ENCODE results near the gene CCNL1.

The CCNL1 gene

DNA sequence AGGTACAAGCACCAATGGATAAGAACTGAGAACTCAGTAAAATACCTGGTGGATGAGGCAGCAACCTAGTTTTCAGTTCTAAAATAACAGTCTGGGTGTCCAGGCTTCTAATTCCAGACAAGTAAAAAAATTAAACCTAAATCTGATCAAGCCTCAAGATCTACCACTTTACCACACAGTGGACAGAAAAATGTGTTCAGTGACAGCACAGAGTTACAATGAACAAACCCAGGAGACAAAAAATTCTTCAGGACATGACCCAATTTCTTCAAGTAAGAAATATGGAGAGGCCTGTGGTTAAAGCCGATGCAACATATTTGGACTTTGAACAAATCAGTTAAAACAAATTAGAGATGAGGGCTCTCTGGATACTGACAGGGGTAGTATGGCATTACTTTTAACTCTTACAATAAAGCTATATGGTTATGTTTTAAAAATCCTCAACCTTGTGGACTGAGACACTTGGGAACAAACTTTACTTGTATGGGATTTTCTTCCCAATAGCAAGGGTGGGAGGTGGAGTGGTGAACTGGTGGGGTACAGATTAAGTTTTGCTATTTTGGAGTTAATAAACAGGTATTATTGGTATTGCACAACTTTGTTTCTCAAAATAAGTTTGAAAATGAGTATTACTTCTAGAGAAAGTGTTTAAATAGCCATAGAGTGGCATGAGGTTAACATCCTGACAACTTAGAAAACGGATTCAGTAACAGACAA is 14.2 kb downstream of the CCNL1 start:
- no peak for DNase-seq (ENCODE audit: low spot score)

DNA sequence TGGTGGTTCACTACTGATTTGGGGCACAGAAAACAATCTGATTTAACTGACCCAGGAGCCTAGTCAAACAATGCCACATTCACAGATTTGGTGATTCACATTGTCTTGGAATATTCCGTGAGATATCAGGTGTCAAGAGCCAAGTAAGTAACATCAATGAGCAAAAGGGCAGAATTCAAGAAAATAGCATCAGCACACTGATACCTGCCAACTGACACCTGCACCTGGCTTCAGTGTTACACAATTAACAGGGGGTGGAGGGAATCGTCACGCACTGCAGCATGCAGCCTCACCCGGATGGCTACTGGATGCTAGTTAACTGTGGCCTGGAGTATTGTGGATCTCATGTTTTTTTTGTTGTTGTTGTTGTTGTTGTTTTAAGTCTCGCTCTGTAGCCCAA is 17.6 kb downstream of the CCNL1 start:
- no peak for DNase-seq (ENCODE audit: low spot score)

DNA sequence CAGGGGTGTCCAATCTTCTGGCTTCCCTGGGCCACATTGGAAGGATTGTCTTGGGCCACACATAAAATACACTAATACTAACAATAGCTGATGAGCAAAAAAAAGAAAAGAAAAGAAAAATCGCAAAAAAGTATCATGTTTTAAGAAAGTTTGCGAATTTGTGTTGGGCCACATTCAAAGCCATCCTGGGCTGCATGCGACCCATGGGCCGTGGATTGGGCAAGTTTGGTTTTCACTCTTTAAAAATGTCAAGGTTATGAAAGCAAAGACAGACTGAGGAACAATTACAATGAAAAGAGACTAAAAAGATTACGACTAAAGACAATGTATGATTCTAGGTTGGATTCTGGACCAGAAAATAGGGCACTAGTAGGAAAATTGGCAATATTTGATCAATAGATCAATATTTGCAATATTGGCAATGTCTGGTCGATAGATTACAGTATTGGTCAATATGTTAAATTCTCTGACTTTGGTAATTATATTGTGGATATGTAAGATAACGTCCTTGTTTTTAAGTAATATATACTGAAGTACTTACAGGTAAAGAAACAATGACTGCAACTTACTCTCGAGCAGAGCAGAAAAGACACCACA is 19.9 kb downstream of the CCNL1 start:
- no peak for DNase-seq (ENCODE audit: low spot score)

DNA sequence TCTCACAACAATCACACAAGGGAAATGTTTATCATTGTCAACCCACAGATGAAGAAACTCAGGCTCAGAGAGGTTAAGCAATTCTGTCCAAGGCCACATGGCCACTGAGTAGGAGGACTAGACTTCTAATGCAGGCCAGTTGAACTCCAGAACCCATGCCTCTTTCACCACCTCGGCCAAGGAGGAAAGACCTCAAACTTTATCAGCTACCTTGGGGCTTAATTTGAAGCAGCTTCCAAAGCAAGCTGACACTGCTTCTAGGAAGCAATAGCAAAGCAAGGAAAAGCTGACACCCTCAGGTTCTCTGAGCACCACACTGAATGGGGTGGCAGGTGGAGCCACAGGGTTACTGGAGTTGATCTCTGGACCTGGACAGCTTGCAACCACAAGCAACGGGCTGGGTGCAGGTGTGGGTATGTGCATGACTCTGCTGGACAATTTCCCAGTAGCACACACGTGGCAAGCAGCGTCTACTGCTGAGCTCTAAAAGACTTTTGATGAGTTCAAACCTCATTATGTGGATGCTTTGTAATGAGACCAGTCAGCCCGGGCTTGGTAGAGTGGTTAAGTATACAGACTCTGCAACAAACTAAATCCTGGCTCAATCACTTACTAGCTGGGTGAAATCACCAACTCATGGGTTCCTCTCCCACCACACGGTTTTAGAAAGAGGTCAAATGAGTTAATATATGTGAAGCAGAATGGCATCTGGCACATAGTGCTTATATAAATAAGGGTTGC is 23.1 kb downstream of the CCNL1 start:
- DNase-seq (ENCODE audit: low spot score), result no peak

DNA sequence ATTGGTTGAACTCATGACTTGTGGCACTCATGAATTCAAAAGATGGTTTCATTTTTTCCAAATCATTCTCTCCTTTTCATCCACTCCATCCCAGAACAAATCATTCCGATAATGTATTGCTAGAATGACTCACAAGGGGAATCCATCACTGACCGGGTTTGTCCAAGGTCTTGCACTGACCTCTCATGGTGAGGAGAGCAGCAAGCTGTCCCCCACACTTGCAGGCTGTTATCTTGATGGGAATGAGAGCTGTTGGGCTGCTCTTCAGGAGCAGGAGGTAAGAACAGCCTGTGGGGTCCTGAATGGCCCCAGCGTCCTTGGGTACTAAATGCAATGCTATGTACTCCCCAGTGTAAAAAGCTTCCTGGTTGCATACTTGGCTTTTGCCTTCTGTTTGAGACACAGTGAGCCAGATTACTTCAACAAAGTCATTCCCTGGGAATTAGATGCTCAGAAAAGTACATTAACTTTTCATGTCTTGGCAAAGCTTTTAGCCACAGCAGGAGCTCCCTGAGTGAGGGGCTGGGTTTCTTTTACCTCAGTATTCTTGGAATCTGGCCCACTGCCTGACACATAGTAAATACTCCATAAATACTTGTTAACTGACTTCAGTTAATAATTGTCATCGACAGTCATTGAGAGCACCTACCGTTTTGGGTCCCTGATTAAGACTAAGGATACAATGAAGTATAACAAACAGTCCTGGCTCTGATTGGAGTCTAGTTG is 24.1 kb downstream of the CCNL1 start:
- DNase-seq (ENCODE audit: low spot score), result no peak

DNA sequence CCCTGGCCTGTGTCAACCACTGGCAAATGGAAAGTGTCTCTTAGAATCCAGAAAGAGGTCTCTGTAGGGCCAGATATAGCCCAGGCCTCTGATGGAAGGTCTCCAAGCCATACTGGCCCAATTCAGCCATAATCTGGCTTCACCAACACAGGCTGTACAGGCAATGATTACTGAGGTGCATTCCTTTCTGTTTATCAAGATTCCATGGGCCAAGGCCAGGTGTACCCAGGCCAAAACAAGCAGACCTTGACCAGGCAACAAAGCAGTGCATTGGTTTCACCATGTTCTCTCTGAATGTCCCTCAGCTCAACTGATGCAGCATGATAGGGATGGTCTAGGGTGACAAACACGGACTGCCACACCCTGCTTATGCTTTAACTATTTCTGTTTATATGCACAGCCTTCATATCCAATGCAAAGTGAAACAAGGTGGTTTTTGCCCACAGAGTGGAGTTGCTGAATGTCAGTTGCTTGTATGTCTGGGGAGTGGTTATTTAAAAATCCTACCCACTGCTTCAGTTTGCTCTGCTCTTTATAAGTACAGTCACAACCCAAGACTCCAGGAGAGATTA is 25.2 kb downstream of the CCNL1 start:
- DNase-seq (ENCODE audit: low spot score), result no peak

DNA sequence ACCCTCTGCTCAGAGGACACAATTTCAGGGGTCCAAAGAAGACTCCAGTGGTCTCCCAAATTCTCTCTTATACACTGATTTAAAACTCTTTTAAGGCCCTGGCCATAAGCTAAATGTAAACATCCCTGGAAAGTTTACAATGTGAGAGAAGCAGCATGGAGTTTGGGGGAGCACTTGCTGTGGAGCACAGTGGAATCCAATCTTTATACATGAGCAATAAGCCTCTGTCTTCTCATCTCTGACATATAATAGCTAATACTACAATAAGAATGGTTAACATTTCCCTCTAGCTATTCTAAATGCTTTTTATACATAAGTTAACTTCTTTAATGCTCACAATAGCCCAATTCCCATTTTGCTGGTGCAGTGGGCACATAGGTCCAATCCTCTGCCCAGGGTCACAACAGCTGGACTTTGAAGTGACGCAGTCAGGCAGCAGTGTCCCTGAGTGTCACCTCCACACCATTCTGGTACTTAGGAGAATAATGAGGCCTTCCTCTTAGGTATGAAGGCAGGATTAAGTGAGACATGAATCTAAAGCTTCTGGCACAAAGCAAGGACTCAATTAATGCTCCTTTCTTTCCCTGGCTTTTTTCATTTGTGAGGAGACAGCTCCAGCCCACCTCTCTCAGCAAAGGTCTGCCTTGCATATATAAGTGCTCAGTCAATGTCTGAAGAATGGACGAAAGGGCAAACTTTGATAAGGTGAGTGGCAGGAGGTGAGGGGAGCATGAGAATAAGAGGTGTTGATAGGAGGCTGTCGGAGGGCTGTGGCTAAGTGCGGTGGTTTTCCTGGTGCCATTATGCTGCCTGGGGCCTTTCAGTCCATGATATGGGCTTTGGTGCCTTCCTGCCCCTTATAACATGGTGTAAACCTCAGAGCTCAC is 26.3 kb downstream of the CCNL1 start:
- no peak for DNase-seq (ENCODE audit: low spot score)

DNA sequence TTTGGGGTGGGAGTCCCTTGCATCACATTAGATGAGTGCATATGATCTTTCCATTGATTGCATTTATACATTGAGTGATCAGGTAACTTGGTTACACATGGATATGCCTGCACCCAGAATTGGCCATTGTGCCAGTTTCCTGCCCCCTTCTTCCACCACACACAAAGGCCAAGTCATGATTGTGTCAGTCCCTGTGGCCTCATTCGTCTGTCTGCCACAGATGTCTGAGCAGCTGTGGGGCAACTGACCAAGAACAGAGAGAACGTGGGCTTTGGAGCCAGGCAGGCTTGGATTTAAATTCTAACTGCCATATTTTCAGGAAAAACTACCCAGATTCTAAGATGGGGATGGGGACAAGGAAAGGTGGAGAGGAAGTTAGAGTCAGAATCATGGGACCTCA is 27.0 kb downstream of the CCNL1 start:
- no peak for DNase-seq (ENCODE audit: low spot score)

DNA sequence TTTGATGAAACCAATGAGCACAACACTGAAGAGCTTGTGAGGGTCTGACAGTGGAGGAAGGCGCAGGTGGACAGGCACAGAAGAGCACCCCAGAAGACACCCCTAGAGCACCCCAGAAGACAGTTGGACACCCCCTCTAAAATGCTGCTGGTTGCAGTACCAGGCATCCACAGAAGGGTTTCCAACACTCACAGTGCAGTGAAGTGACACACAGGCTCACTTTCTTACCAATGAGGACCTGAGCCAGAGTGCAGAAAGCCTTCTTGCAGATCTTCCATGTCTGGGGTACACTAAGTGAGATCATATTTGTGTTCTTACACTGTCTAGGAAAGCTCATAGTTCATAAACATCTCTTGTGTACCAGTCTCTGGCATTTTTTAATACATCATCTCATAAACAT is 27.6 kb downstream of the CCNL1 start:
- no peak for DNase-seq (ENCODE audit: low spot score)

DNA sequence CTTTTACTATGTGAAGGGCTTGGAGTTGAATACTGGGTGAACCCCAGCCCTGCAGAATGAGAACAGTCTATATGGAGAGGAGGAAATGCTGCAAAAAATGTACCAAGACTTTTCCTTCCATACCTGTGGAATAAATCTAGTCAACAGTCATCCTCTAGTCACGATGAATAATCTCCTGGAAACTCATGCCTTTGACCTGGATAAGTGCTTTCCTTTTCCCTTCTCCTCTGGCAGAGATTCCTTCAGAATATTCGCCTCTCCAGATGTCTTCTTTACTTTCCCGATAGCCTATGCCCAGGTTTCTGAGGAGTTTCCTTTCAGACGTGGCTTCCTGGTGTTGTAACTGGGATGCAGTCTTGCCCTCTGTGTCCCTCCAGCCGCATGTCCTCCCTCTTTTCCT is 28.1 kb downstream of the CCNL1 start:
- no peak for DNase-seq (ENCODE audit: low spot score)

DNA sequence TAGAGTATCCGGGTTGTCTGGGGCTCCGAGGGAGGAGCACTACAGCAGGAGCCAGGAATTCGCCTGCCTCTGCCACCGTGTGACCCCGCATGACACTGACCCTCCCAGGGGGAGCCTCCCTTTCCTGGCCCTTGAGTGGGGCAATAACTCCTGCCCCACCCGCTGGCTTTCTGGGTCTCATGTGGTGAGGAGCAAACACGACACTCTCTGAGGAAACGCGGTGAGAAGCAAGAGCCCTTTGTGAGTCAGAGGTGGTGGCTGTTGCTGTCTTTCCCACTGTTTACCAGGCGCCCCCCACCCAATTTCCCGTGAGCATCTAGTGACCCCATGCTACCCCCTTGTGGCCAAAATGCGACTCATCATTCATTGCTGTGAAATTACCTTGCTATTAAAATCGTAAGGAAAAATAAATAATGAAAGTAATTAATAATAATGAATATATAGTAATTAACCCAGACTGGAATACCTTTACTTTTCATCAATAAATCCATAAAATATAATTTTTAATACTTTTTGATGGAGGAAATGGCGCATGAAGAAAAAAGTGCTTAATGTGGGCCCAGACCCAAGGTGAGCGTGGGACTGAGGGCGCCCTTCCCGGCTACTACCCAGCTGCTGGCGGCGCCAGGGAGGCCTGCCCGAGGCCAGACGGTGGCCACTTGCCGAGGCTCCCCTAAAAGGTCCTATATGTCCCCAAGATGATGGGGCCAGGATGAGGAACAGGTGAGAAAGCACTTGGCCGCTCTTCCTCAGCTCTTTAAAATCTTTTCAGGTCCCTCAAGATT is 29.3 kb downstream of the CCNL1 start:
- DNase-seq (ENCODE audit: low spot score), result no peak

DNA sequence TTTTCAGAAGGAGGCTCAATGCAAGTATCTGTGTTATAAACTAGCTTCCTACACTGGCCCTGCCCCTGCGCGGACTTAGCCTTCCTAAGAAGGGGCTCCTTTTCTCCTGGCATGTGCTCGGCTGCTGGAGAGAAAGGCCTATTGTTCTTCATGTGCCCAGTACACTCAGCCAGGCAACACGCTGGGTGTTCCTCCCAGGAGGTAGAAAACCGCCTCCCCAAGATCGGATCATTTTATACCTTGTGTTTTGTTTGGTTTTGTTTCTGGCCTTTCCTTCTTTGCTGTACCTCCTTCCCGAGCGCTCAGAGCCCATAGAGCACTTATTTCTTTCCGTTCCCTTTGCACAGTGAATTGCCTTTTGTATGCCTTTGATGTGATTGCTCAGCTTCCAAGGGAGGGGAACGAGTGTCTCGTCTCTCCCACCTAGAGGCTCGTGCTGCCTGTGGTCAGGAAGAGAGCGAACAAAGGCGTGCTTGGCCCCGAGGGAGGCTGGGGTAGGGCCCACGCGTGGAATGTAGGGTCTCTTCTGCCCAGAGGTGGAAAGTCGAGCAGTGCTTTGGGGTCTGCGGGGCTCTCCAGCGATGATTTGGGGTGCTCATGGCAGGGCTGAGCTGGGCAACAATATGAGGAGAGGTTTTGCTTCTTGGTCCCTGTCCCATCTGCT is 30.0 kb downstream of the CCNL1 start:
- no peak for DNase-seq (ENCODE audit: low spot score)

DNA sequence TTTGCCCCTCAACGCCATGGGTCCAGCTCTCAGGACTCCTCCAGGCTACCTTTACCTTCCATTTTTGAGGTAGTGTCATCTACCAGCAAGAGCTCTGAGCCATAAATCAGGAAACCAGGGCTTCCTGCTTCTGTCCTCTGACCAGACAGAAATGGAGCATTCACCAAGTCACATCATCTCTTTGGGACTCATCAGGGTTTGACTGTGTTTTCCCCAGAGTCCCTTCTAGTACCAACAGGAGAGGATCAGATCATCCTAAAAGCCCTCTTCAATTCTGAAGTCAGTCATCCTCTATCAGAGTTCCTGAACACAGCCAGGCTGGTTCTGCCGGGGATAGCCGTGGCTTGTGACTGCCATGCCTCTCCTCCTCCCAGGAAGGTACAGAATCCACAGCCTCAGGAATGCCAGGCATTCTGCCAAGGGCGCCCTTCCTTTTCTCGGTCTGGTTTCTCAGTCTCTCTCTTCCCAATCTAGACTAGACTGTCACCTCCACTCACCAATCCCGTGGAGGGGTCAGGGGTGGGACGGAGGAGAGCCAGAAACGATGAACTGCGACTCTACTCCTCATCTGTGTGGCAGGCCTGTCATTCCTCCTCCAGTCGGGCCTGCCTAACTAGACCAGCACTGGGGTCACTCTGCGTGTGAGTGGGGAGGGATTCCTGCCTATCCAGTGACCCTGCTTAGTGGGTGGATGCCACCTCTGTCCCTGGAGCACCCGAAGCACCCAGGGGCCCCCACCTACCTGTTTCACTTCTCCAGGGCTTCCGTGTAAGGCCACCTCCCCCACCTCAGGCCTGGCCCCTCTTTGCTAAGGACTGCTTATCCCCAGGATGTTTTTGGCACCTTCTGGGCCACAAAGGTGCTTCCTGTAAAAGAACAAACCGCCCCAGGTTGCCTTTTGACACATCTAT is 30.9 kb downstream of the CCNL1 start:
- no peak for DNase-seq (ENCODE audit: low spot score)

DNA sequence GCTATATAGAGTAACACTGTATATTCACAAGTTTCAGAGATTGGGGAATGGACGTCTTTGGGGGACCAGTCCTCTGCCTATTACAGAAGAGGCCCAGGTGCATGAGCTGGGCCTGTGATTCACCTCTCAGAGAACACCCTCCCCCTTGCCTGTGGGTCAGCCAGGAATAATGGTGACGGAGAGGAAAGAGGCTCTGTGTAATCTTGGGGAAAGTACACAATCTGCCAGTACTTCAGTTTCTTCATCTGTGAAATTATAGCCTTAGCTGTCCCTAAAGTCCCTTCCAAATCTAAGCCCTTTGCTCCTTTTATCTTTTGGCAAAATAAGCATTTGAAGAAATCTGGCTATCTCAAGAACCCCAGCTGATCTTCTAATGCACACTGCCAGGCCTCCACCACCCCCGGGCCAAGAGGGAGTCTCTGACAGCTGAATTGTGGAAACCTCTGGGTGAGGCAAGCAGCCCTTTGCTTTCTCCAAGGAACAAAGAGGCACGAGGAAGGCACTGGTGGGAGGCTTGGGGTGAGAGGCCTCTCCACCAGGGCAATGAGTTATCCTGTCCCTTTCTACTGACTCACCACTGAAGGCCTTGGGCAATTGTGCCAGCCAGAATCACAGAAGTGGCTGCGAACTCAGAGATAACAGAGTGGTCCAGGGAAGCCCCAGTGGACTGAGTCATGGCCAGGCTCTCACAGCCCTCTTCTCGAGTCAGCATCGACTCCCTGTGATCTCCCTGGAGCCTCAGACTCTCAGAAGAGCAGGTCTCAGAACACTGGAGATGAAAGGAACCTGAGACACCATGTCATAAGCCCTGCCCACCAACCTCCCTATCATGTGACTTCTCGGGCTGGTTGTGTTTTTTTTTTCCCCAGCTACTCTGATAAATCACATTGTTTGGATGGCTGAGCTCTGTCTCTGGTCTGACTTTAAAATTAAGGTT is 31.8 kb downstream of the CCNL1 start:
- DNase-seq (ENCODE audit: low spot score), result no peak

DNA sequence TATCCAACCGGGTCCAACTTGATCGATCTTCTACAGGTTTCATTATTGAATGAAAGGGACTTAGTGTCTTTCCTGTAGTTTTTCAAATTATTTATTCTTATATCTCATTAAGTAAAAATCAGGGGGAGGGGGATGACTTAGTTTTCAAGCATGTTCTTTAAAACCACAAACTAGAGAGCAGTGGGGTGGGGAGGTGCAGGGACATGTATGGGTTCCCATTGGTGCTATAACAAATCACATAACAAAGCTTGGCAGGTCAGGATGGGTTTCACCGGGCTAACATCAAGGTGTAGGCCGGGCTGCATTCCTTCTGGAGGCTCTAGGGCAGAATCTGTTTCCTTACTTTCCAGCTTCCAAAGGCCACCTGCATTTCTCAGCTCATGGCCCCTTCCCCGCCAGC is 32.7 kb downstream of the CCNL1 start:
- no peak for DNase-seq (ENCODE audit: low spot score)

DNA sequence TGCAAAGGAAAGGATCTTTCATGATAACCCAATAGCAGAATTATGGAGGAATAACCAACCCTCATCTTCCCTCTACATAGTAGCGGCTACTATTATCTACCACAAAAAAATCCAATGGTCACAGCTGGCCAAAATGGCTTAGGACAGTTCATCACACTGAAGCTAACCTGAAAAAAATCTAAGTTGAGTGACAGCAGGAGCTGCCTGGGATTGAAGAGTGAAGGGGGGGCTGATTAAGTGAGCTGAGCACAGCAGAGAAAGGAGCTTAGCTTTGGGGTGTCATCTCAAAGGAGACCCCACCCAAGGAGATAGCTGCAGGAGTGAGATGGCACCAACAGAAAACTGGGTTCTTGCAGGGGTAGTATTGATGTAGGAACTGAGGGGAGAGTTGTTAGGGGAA is 33.6 kb downstream of the CCNL1 start:
- DNase-seq (ENCODE audit: low spot score), result no peak

DNA sequence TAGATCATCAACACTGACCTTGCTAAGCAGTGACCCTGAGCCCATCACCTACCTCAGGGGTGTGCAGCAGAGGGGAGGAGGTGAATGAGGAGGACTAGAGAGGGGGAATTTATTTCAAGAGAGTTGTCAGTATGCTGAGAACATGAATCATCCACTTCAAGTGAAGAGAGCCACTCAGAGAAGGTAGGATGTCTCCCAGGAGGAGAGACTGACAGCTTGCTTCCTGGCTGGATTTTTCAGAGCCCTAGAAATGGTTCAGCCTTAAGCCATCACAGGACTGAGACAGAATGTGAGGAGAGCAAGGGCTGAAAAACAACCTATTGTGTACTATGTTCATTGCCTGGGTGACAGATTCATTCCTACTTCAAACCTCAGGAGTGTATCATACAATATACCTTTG is 34.8 kb downstream of the CCNL1 start:
- DNase-seq (ENCODE audit: low spot score), result no peak

DNA sequence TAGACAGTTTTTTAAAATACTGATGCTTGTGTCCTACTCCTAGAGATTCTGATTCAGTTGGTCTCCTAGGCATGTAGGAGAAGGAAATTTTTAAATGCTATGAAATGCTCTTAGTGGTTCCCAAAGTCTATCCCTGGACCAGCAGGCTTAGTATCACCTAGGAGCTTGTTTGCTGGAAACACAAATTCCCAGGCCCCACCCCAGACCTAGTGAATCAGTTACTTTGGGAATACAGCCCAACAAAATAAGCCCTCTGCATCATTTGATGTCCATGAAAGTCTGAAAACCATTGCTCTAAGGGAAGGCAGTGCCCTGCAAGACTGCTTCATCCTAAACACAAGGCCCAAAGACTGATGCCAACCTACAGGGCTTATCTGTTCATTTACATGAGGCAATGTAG is 36.3 kb downstream of the CCNL1 start:
- DNase-seq (ENCODE audit: low spot score), result no peak
